Measurements from ENCODE around the gene ARHGAP29. TPM values are rescaled to one million over a fixed set of nuclear protein-coding genes. Genes with fewer than 3 reads are reported as not detected.

Gene ARHGAP29
- total RNA-seq, 3 donors from 2014 or later (not counting 1 experiment from before 2014, with no cell fraction given): 0.07 TPM; not detected in 2

DNA sequence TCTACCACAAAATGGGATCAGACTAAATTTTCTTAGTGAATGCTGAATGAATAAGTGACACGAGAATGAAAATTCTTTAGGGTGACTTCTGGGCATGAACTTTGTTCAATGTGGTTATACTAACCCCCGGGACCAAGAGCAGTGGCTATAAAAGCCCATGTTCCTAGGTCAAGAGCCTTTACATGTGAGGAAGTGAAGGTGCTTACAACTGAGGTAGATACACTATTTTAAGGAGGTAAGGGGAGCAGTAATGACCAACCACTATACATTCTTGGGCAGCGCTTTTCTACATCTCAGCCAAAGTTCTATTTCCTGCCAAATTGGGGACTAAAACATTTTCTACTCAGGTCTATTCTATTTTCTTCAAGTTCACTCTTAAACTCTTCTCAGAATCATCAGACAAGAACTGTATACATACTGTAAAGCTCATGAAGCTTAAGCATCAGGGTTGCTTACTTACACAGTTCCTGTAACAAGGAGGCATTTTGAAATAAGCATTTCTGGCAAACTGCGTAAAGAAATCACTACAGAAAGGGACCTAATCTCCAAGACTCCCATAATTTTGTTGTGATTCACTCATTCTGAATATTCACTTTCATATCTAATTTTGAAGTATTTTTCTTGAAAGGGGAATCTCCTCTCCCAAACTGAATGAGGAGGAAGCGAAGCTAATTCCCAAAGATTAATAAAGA lies 8.5 kb upstream of the ARHGAP29 start:
- peaks cover 3% of the 10 kb centered on the region for H3K9me3 ChIP-seq (ENCODE audit: control insufficient read depth, insufficient read depth, low read length)
- no peak for DNase-seq
- TF ChIP-seq, protein P1, sequence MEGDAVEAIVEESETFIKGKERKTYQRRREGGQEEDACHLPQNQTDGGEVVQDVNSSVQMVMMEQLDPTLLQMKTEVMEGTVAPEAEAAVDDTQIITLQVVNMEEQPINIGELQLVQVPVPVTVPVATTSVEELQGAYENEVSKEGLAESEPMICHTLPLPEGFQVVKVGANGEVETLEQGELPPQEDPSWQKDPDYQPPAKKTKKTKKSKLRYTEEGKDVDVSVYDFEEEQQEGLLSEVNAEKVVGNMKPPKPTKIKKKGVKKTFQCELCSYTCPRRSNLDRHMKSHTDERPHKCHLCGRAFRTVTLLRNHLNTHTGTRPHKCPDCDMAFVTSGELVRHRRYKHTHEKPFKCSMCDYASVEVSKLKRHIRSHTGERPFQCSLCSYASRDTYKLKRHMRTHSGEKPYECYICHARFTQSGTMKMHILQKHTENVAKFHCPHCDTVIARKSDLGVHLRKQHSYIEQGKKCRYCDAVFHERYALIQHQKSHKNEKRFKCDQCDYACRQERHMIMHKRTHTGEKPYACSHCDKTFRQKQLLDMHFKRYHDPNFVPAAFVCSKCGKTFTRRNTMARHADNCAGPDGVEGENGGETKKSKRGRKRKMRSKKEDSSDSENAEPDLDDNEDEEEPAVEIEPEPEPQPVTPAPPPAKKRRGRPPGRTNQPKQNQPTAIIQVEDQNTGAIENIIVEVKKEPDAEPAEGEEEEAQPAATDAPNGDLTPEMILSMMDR (IDR thresholded peaks at IDR 0.05): no peak
- peaks cover 31% of the 10 kb centered on the region for H3K36me3 Mint-ChIP-seq
- peaks cover 3 to 11% of the 10 kb centered on the region in 2 donors for H3K9me3 Mint-ChIP-seq
- peaks cover 61% of the 10 kb centered on the region for H3K27me3 ChIP-seq (ENCODE audit: control insufficient read depth, insufficient read depth, low read length)
- no peak for ATAC-seq
- peaks cover 13 to 14% of the 10 kb centered on the region in 2 donors for H3K4me1 Mint-ChIP-seq
- H3K27ac Mint-ChIP-seq: no peak overlapping the region
- peaks cover 58 to 86% of the 10 kb centered on the region in 2 donors for H3K27me3 Mint-ChIP-seq (ENCODE audit: low read depth in 2 of 2)
- no peak overlapping the region for H3K27ac ChIP-seq (ENCODE audit: low read length)
- peaks cover 5% of the 10 kb centered on the region for H3K4me1 ChIP-seq (ENCODE audit: control insufficient read depth, insufficient read depth, low read length)
- H3K36me3 ChIP-seq (ENCODE audit: control insufficient read depth, insufficient read depth, low read length): no peaks in the 10 kb centered on the region
- intact Hi-C loops (cut with micrococcal nuclease): no loop called here
- 94% methylated on average over 4 of the region's 5 CpGs for WGBS (ENCODE audit: insufficient coverage)
- H3K4me3 ChIP-seq (ENCODE audit: low read length): no peak overlapping the region
- peak overlapping the region; percentile 83 for H3K4me3 Mint-ChIP-seq

DNA sequence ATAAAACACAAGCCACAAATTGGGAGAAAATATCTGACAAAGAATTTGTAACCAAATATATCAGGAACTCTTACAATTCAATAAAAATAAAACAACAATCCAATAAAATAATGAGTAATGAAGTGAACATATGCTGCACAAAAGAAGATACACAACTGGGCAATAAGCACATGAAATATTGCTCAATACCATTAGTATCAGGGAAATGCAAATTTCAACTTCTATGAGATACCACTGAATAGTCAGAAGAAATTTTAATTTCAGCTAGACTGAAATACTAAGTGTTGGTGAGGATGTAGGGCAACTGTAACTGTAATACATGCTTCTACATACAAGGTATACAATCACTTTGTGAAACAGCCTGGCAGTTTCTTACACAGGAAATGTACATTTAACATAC lies 7.4 kb upstream of the ARHGAP29 start:
- Mint-ChIP-seq H3K36me3 (peaks cover 31% of the 10 kb centered on the region), H3K4me1 (peaks cover 13 to 14% of the 10 kb centered on the region in 2 donors), H3K9me3 (peaks cover 3 to 11% of the 10 kb centered on the region in 2 donors), H3K27ac (no peak overlapping the region), H3K27me3 (ENCODE audit: low read depth in 2 of 2) (peaks cover 58 to 87% of the 10 kb centered on the region in 2 donors), H3K4me3 (no peak overlapping the region)
- Histone ChIP-seq H3K36me3 (ENCODE audit: control insufficient read depth, insufficient read depth, low read length) (no peaks in the 10 kb centered on the region), H3K27ac (ENCODE audit: low read length) (no peak overlapping the region), H3K4me3 (ENCODE audit: low read length) (no peak overlapping the region), H3K27me3 (ENCODE audit: control insufficient read depth, insufficient read depth, low read length) (peaks cover 63% of the 10 kb centered on the region), H3K9me3 (ENCODE audit: control insufficient read depth, insufficient read depth, low read length) (peaks cover 3% of the 10 kb centered on the region), H3K4me1 (ENCODE audit: control insufficient read depth, insufficient read depth, low read length) (peaks cover 5% of the 10 kb centered on the region)
- no peak for DNase-seq
- TF ChIP-seq, protein P1 (IDR thresholded peaks at IDR 0.05): no peak
- no peak for ATAC-seq
- intact Hi-C loops (cut with micrococcal nuclease): no loop called here

DNA sequence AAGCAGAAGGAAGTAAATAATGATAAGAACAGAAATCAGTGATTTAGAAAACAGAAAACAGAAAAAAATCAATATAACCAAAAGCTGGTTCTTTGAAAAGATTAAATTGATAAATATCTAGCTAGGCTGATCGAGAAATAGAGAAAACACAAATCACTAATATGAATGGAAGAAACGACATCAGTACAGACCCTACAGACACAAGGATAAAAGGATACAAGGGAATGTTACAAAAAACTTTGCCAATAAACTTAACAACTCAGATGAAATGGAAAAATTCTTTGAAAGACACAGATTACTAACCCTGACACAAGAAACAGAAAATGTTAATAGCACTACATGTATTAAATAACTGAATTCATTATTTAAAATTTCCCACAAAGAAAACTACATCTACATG lies 6.3 kb upstream of the ARHGAP29 start:
- H3K27me3 ChIP-seq (ENCODE audit: control insufficient read depth, insufficient read depth, low read length): peaks cover 67% of the 10 kb centered on the region
- Mint-ChIP-seq H3K27me3 (ENCODE audit: low read depth in 2 of 2) (peaks cover 65 to 87% of the 10 kb centered on the region in 2 donors), H3K36me3 (peaks cover 31% of the 10 kb centered on the region), H3K4me1 (peaks cover 13 to 14% of the 10 kb centered on the region in 2 donors), H3K27ac (no peak overlapping the region), H3K4me3 (no peak overlapping the region), H3K9me3 (peaks cover 3 to 11% of the 10 kb centered on the region in 2 donors)
- intact Hi-C loops (cut with micrococcal nuclease): no loop called here
- peaks cover 5% of the 10 kb centered on the region for H3K4me1 ChIP-seq (ENCODE audit: control insufficient read depth, insufficient read depth, low read length)
- peaks cover 3% of the 10 kb centered on the region for H3K9me3 ChIP-seq (ENCODE audit: control insufficient read depth, insufficient read depth, low read length)
- no peak for DNase-seq
- TF ChIP-seq, protein P1 (IDR thresholded peaks at IDR 0.05): no peak
- ATAC-seq: no peak
- H3K4me3 ChIP-seq (ENCODE audit: low read length): no peak overlapping the region
- H3K36me3 ChIP-seq (ENCODE audit: control insufficient read depth, insufficient read depth, low read length): no peaks in the 10 kb centered on the region
- H3K27ac ChIP-seq (ENCODE audit: low read length): no peak overlapping the region
- no CpG with 5 or more reads among the region's 2 CpGs for WGBS (ENCODE audit: insufficient coverage)

DNA sequence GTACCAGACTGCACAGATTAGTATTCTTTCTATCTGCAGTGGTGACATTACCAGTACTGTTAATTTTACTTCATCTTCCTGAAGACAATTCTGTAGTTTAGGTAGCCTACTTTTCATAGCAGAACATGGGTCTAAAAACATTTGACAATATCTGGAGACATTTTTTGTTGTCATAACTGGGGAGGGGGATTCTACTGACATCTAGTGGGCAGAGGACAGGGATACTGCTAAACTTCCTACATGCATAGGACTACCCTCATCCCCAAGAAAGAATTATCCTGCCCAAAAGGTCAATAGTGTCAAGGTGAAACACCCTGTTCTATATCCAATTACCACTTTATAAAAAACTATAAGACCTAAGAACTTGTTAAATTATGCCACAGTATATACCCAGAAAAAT lies 3.4 kb upstream of the ARHGAP29 start:
- Mint-ChIP-seq H3K9me3 (peaks cover 3 to 11% of the 10 kb centered on the region in 2 donors), H3K4me3 (no peak overlapping the region), H3K4me1 (peaks cover 6 to 9% of the 10 kb centered on the region in 2 donors), H3K36me3 (peaks cover 31% of the 10 kb centered on the region), H3K27ac (no peak overlapping the region), H3K27me3 (ENCODE audit: low read depth in 2 of 2) (peaks cover 62 to 84% of the 10 kb centered on the region in 2 donors)
- Histone ChIP-seq H3K9me3 (ENCODE audit: control insufficient read depth, insufficient read depth, low read length) (peaks cover 8% of the 10 kb centered on the region), H3K4me1 (ENCODE audit: control insufficient read depth, insufficient read depth, low read length) (peaks cover 14% of the 10 kb centered on the region), H3K27ac (ENCODE audit: low read length) (no peak overlapping the region), H3K27me3 (ENCODE audit: control insufficient read depth, insufficient read depth, low read length) (peaks cover 72% of the 10 kb centered on the region), H3K36me3 (ENCODE audit: control insufficient read depth, insufficient read depth, low read length) (no peaks in the 10 kb centered on the region), H3K4me3 (ENCODE audit: low read length) (no peak overlapping the region)
- intact Hi-C loops (cut with micrococcal nuclease): no loop called here
- ATAC-seq (no peak), DNase-seq (no peak)
- TF ChIP-seq, protein P1 (IDR thresholded peaks at IDR 0.05): no peak

Measured in natural killer cell (primary cell).